HCT116 (cell line): ENCODE measurements around the gene CYRIA. TPM values are rescaled to one million over a fixed set of nuclear protein-coding genes. Genes with fewer than 3 reads are reported as not detected.

Experiments used
- ATAC-seq: fragments of 200-7000 bp; cut with Tn5 transposase; 2 replicates; pipeline ENCODE4 v1.9.1; 2020; ENCODE audit warnings: mild to moderate bottlenecking, moderate library complexity
- BruUV-seq: library from RNA; stranded (reverse); fragments of 400-500 nt; replicated peaks from 2 replicates; lab custom pipeline; 2021; lab: Mats Ljungman, UMichigan
- CTCF ChIA-PET: fragments of 300-600 bp; sonication (Branson Sonifier 250); formaldehyde crosslinking; loops from one replicate; lab custom pipeline; 2021; ENCODE audit warnings: antibody characterized with exemption; lab: Charles Lee
- POLR2A ChIA-PET: fragments of 300-600, 350-600 bp; sonication (Branson Sonifier 250); formaldehyde crosslinking; loops from one replicate; lab custom pipeline; 2021; ENCODE audit warnings: antibody characterized with exemption; lab: Charles Lee
- RAD21 ChIA-PET, 2 experiments: fragments of 300-600 bp; sonication (Branson Sonifier 250); formaldehyde crosslinking; loops; one replicate each; lab custom pipeline; 2023; ENCODE audit warnings: low total read pairs in 2 of 2; ENCODE audit not compliant: uncharacterized antibody in 2 of 2, unreplicated experiment in 2 of 2, low non-redundant PET in 1 of 2; lab: Charles Lee
- DNase-seq: peaks from one replicate; pipeline ENCODE4 v3.0.0-alpha.2; 2010; ENCODE audit warnings: low read depth, low spot score
- H2AFZ ChIP-seq: fragments of 200-600 bp; shearing (Covaris generic), sonication (generic); 2 replicates; pipeline ENCODE4 v1.6.1; 2017; ENCODE audit warnings: low read depth, mixed run types, mixed read lengths, antibody characterized with exemption, low read length; ENCODE audit not compliant: poor library complexity, severe bottlenecking
- H3K27ac ChIP-seq: 2 replicates; pipeline ENCODE4 v1.5.1; 2012; ENCODE audit warnings: low read depth, low read length
- H3K27me3 ChIP-seq: fragments of 200-600 bp; sonication (generic); 2 replicates; pipeline ENCODE4 v1.6.1; 2016; ENCODE audit warnings: mixed run types, low read length, mixed read lengths; ENCODE audit not compliant: insufficient read depth
- H3K36me3 ChIP-seq, 2 experiments: fragments of 200-500 bp in 1 of 2; fragments of 200-600 bp in 1 of 2; sonication (Bioruptor generic) in 1 of 2; sonication (generic) in 1 of 2; 2 replicates each; pipeline versions ENCODE4 v1.5.1 to v1.6.1; 2014 to 2016; ENCODE audit warnings: low read length in 2 of 2, inconsistent platforms in 1 of 2, mixed read lengths in 1 of 2, mixed run types in 1 of 2; ENCODE audit not compliant: insufficient read depth in 2 of 2, control insufficient read depth in 1 of 2
- H3K4me1 ChIP-seq, 2 experiments: fragments of 200-600 bp in 1 of 2; sonication (generic) in 1 of 2; 2 replicates each; pipeline versions ENCODE4 v1.5.1 to v1.6.1; 2012 to 2017; ENCODE audit warnings: low read length in 2 of 2, inconsistent platforms in 1 of 2, mild to moderate bottlenecking in 1 of 2, mixed read lengths in 1 of 2, mixed run types in 1 of 2, moderate library complexity in 1 of 2; ENCODE audit not compliant: insufficient read depth in 2 of 2, control insufficient read depth in 1 of 2
- H3K4me2 ChIP-seq: fragments of 200-600 bp; sonication (generic); 2 replicates; pipeline ENCODE4 v1.6.1; 2017; ENCODE audit warnings: mixed run types, low read length, mixed read lengths
- H3K4me3 ChIP-seq, 2 experiments: fragments of 200-600 bp in 1 of 2; sonication (generic) in 1 of 2; replicated peaks in 1 of 2; 2 replicates each; pipeline ENCODE4 v1.5.1; 2011 to 2016; ENCODE audit warnings: low read length in 2 of 2, control low read depth in 1 of 2, low read depth in 1 of 2, mild to moderate bottlenecking in 1 of 2, mixed read lengths in 1 of 2, mixed run types in 1 of 2
- H3K79me2 ChIP-seq: fragments of 200-600 bp; sonication (generic); 2 replicates; pipeline ENCODE4 v1.6.1; 2017; ENCODE audit warnings: mild to moderate bottlenecking, mixed run types, low read length, moderate library complexity, mixed read lengths; ENCODE audit not compliant: insufficient read depth
- H3K9ac ChIP-seq: fragments of 200-600 bp; sonication (generic); 2 replicates; pipeline ENCODE4 v1.6.1; 2016; ENCODE audit warnings: low read length, mixed read lengths
- H3K9me2 ChIP-seq: fragments of 200-600 bp; sonication (generic), shearing (Covaris generic); 2 replicates; pipeline ENCODE4 v1.6.1; 2017; ENCODE audit warnings: mixed run types, mild to moderate bottlenecking, moderate library complexity; ENCODE audit not compliant: insufficient read depth
- H3K9me3 ChIP-seq, 2 experiments: fragments of 200-500 bp in 1 of 2; fragments of 200-600 bp in 1 of 2; sonication (Bioruptor generic) in 1 of 2; sonication (generic) in 1 of 2; 2 replicates each; pipeline ENCODE4 v1.6.1; 2014 to 2017; ENCODE audit warnings: low read length in 2 of 2, mixed read lengths in 2 of 2, inconsistent platforms in 1 of 2, low read depth in 1 of 2, mild to moderate bottlenecking in 1 of 2, mixed run types in 1 of 2, moderate library complexity in 1 of 2; ENCODE audit not compliant: control insufficient read depth in 1 of 2, insufficient read depth in 1 of 2
- H4K20me1 ChIP-seq: fragments of 200-600 bp; sonication (generic), shearing (Covaris generic); 2 replicates; pipeline ENCODE4 v1.6.1; 2017; ENCODE audit warnings: mixed run types, mild to moderate bottlenecking, moderate library complexity; ENCODE audit not compliant: insufficient read depth
- EGR1 ChIP-seq: IDR thresholded peaks from 2 replicates; pipeline ENCODE4 v1.6.1; 2012; ENCODE audit warnings: low read depth
- SP1 ChIP-seq: IDR thresholded peaks from 2 replicates; pipeline ENCODE4 v1.6.1; 2012; ENCODE audit warnings: low read depth
- ZFX ChIP-seq: fragments of 450-650 bp; IDR thresholded peaks from 2 replicates; pipeline ENCODE4 v1.6.1; 2017
- intact Hi-C: fragments of 100-400 bp; cut with micrococcal nuclease; formaldehyde crosslinking; loops from 2 replicates; pipeline ENCODE4 v1.10.0; 2022
- total RNA-seq: library from RNA; stranded (reverse); gene quantifications from one replicate; pipeline ENCODE4 v1.2.1, GENCODE V29; 2021; ENCODE audit not compliant: unreplicated experiment
- TF ChIP-seq, protein P1 (sequence below): IDR thresholded peaks from 2 replicates; pipeline ENCODE4 v1.6.1; 2011; ENCODE audit warnings: mild to moderate bottlenecking, low read length, moderate library complexity; ENCODE audit not compliant: insufficient replicate concordance; ENCODE audit errors: extremely low read depth
- TF ChIP-seq, protein P2 (sequence below): IDR thresholded peaks from 2 replicates; pipeline ENCODE4 v1.6.1; 2012; ENCODE audit warnings: low read depth

Gene CYRIA
- total RNA-seq, 1 experiment from 2014 or later, result 0.44 TPM

DNA sequence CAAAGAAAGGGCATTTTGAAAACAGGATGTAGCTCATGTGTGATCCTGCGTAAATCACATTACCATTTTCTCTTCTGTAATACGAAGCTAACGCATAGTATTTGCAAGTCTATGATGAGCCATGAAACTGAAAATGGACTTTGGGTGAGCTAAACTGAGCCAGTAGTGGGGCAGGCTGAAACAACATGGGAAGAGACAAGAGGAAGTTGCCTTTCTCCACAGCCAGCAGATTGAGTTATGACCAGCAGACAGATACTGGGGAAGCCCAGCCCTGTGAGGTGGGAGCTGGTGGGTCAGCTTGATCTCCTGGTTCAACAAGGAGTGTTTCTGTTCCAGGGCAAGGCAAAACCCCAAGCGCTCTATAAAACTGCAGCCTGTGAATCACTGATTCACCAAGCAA lies 11.8 kb downstream of the CYRIA start:
- no peak for ATAC-seq
- intact Hi-C loops, result no loop called here
- RAD21 ChIA-PET, result no interaction called here

More for the DNA sequence above, 11.8 kb downstream of the CYRIA start:
- Histone ChIP-seq H3K4me3 (no peak overlapping the region), H3K4me1 (0 out of 4 replicates have a peak, but pooled peaks cover 0 to 3% of the 10 kb centered on the region in 2 experiments)
- TF ChIP-seq, protein P1, sequence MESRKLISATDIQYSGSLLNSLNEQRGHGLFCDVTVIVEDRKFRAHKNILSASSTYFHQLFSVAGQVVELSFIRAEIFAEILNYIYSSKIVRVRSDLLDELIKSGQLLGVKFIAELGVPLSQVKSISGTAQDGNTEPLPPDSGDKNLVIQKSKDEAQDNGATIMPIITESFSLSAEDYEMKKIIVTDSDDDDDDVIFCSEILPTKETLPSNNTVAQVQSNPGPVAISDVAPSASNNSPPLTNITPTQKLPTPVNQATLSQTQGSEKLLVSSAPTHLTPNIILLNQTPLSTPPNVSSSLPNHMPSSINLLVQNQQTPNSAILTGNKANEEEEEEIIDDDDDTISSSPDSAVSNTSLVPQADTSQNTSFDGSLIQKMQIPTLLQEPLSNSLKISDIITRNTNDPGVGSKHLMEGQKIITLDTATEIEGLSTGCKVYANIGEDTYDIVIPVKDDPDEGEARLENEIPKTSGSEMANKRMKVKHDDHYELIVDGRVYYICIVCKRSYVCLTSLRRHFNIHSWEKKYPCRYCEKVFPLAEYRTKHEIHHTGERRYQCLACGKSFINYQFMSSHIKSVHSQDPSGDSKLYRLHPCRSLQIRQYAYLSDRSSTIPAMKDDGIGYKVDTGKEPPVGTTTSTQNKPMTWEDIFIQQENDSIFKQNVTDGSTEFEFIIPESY, result no peak
- no peak for TF ChIP-seq SP1
- TF ChIP-seq EGR1, result no peak
- TF ChIP-seq, protein P2, sequence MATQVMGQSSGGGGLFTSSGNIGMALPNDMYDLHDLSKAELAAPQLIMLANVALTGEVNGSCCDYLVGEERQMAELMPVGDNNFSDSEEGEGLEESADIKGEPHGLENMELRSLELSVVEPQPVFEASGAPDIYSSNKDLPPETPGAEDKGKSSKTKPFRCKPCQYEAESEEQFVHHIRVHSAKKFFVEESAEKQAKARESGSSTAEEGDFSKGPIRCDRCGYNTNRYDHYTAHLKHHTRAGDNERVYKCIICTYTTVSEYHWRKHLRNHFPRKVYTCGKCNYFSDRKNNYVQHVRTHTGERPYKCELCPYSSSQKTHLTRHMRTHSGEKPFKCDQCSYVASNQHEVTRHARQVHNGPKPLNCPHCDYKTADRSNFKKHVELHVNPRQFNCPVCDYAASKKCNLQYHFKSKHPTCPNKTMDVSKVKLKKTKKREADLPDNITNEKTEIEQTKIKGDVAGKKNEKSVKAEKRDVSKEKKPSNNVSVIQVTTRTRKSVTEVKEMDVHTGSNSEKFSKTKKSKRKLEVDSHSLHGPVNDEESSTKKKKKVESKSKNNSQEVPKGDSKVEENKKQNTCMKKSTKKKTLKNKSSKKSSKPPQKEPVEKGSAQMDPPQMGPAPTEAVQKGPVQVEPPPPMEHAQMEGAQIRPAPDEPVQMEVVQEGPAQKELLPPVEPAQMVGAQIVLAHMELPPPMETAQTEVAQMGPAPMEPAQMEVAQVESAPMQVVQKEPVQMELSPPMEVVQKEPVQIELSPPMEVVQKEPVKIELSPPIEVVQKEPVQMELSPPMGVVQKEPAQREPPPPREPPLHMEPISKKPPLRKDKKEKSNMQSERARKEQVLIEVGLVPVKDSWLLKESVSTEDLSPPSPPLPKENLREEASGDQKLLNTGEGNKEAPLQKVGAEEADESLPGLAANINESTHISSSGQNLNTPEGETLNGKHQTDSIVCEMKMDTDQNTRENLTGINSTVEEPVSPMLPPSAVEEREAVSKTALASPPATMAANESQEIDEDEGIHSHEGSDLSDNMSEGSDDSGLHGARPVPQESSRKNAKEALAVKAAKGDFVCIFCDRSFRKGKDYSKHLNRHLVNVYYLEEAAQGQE, result no peak
- TF ChIP-seq ZFX, result no peak
- TF ChIP-seq, all 23 proteins: peak for 0
- no peaks in the 10 kb centered on the region for H3K9me3 ChIP-seq
- no peaks in the 10 kb centered on the region for H4K20me1 ChIP-seq
- no TSS peak for BruUV-seq
- no peak overlapping the region for H3K9ac ChIP-seq
- H3K27me3 ChIP-seq, result peaks cover 9% of the 10 kb centered on the region
- DNase-seq, result no peak
- POLR2A ChIA-PET, result no interaction called here
- no peaks in the 10 kb centered on the region for H3K79me2 ChIP-seq
- H3K36me3 ChIP-seq, result no peaks in the 10 kb centered on the region
- H3K4me2 ChIP-seq, result no peak overlapping the region
- CTCF ChIA-PET, result no interaction called here
- no peak overlapping the region for H3K27ac ChIP-seq
- H2AFZ ChIP-seq, result no peak overlapping the region
- no peaks in the 10 kb centered on the region for H3K9me2 ChIP-seq
